Measurements from ENCODE around the gene ITPRIPL1. TPM values are rescaled to one million over a fixed set of nuclear protein-coding genes. Genes with fewer than 3 reads are reported as not detected.

Gene ITPRIPL1
- total and polyA plus RNA-seq, 2 donors from 2014 or later = 0.73 to 1.2 TPM

GRCh38 chr2:96342085-96342484 lies 17.0 kb downstream of the ITPRIPL1 start:
- no peak for DNase-seq
- H3K4me1 ChIP-seq (ENCODE audit: control insufficient read depth in 2 of 3, insufficient read depth in 2 of 3, low read depth in 1 of 3, low read length in 3 of 3) = no peaks in the 10 kb centered on the region
- FAIRE-seq = no peak
- TF ChIP-seq, protein P1, sequence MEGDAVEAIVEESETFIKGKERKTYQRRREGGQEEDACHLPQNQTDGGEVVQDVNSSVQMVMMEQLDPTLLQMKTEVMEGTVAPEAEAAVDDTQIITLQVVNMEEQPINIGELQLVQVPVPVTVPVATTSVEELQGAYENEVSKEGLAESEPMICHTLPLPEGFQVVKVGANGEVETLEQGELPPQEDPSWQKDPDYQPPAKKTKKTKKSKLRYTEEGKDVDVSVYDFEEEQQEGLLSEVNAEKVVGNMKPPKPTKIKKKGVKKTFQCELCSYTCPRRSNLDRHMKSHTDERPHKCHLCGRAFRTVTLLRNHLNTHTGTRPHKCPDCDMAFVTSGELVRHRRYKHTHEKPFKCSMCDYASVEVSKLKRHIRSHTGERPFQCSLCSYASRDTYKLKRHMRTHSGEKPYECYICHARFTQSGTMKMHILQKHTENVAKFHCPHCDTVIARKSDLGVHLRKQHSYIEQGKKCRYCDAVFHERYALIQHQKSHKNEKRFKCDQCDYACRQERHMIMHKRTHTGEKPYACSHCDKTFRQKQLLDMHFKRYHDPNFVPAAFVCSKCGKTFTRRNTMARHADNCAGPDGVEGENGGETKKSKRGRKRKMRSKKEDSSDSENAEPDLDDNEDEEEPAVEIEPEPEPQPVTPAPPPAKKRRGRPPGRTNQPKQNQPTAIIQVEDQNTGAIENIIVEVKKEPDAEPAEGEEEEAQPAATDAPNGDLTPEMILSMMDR (IDR thresholded peaks at IDR 0.05; ENCODE audit: borderline replicate concordance, extremely low read depth, insufficient read depth) = no peak
- H3K4me3 ChIP-seq (ENCODE audit: low read length in 3 of 3) = no peak overlapping the region
- H3K9me3 ChIP-seq (ENCODE audit: control insufficient read depth in 2 of 3, insufficient read depth in 1 of 3, low read length in 3 of 3) = no peaks in the 10 kb centered on the region
- H3K27me3 ChIP-seq (ENCODE audit: control insufficient read depth, insufficient read depth, low read length) = no peaks in the 10 kb centered on the region
- H3K9ac ChIP-seq (ENCODE audit: low read length in 3 of 3) = no peak overlapping the region
- no peak overlapping the region for H3K27ac ChIP-seq (ENCODE audit: low read depth in 2 of 2, low read length in 2 of 2)
- H3K36me3 ChIP-seq (ENCODE audit: control insufficient read depth in 2 of 3, insufficient read depth in 3 of 3, low read length in 3 of 3) = peaks cover 0 to 4% (median 0%) of the 10 kb centered on the region in 3 donors
- intact Hi-C loops (cut with DNase I) = no loop called here

- FAIRE-seq = no peak
Measured at GRCh38 chr2:96344011-96344410, 18.9 kb downstream of the ITPRIPL1 start.

DNA sequence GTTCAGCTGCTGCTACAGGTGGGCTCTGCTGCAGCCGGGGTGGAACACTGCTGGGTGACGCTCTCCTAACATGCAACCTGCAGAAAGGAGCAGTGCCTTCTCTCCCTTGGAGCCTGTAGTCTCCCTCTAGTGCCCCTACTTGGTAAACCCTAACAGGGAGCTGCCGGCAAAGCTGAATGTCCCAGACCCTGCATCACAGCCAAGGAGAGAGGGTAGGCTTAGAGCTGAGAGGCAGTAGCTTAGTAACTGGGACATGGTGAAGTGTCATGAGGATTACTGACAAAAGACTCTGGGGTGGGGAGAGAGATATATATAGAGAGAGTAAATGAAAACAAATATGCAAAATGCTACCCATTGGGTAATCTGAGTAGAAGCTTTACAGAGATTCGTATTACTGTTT lies 20.3 kb downstream of the ITPRIPL1 start:
- no peak for FAIRE-seq
- DNase-seq = no peak
- Histone ChIP-seq H3K4me1 (ENCODE audit: control insufficient read depth in 2 of 3, insufficient read depth in 2 of 3, low read depth in 1 of 3, low read length in 3 of 3) (no peaks in the 10 kb centered on the region), H3K9me3 (ENCODE audit: control insufficient read depth in 2 of 3, insufficient read depth in 1 of 3, low read length in 3 of 3) (no peaks in the 10 kb centered on the region), H3K4me3 (ENCODE audit: low read length in 3 of 3) (no peak overlapping the region), H3K27me3 (ENCODE audit: control insufficient read depth, insufficient read depth, low read length) (no peaks in the 10 kb centered on the region), H3K9ac (ENCODE audit: low read length in 3 of 3) (no peak overlapping the region), H3K27ac (ENCODE audit: low read depth in 2 of 2, low read length in 2 of 2) (no peak overlapping the region), H3K36me3 (ENCODE audit: control insufficient read depth in 2 of 3, insufficient read depth in 3 of 3, low read length in 3 of 3) (peaks cover 0 to 4% (median 0%) of the 10 kb centered on the region in 3 donors)
- TF ChIP-seq, protein P1 (IDR thresholded peaks at IDR 0.05; ENCODE audit: borderline replicate concordance, extremely low read depth, insufficient read depth) = no peak
- intact Hi-C loops (cut with DNase I) = no loop called here

More at GRCh38 chr2:96344011-96344410, 18.9 kb downstream of the ITPRIPL1 start:
- Histone ChIP-seq H3K9me3 (ENCODE audit: control insufficient read depth in 2 of 3, insufficient read depth in 1 of 3, low read length in 3 of 3) (no peaks in the 10 kb centered on the region), H3K36me3 (ENCODE audit: control insufficient read depth in 2 of 3, insufficient read depth in 3 of 3, low read length in 3 of 3) (peaks cover 0 to 4% (median 0%) of the 10 kb centered on the region in 3 donors), H3K4me3 (ENCODE audit: low read length in 3 of 3) (no peak overlapping the region), H3K27me3 (ENCODE audit: control insufficient read depth, insufficient read depth, low read length) (no peaks in the 10 kb centered on the region), H3K4me1 (ENCODE audit: control insufficient read depth in 2 of 3, insufficient read depth in 2 of 3, low read depth in 1 of 3, low read length in 3 of 3) (no peaks in the 10 kb centered on the region), H3K27ac (ENCODE audit: low read depth in 2 of 2, low read length in 2 of 2) (no peak overlapping the region), H3K9ac (ENCODE audit: low read length in 3 of 3) (no peak overlapping the region)
- no peak for DNase-seq
- TF ChIP-seq, protein P1 (IDR thresholded peaks at IDR 0.05; ENCODE audit: borderline replicate concordance, extremely low read depth, insufficient read depth) = no peak
- intact Hi-C loops (cut with DNase I) = no loop called here

GRCh38 chr2:96345868-96346462 lies 20.8 kb downstream of the ITPRIPL1 start:
- Histone ChIP-seq H3K9me3 (ENCODE audit: control insufficient read depth in 2 of 3, insufficient read depth in 1 of 3, low read length in 3 of 3) (no peaks in the 10 kb centered on the region), H3K4me1 (ENCODE audit: control insufficient read depth in 2 of 3, insufficient read depth in 2 of 3, low read depth in 1 of 3, low read length in 3 of 3) (no peaks in the 10 kb centered on the region), H3K36me3 (ENCODE audit: control insufficient read depth in 2 of 3, insufficient read depth in 3 of 3, low read length in 3 of 3) (peaks cover 0 to 4% (median 0%) of the 10 kb centered on the region in 3 donors), H3K27ac (ENCODE audit: low read depth in 2 of 2, low read length in 2 of 2) (no peak overlapping the region), H3K9ac (ENCODE audit: low read length in 3 of 3) (no peak overlapping the region), H3K4me3 (ENCODE audit: low read length in 3 of 3) (no peak overlapping the region), H3K27me3 (ENCODE audit: control insufficient read depth, insufficient read depth, low read length) (no peaks in the 10 kb centered on the region)
- FAIRE-seq = no peak
- no peak for DNase-seq
- TF ChIP-seq, protein P1 (IDR thresholded peaks at IDR 0.05; ENCODE audit: borderline replicate concordance, extremely low read depth, insufficient read depth) = no peak
- intact Hi-C loops (cut with DNase I) = no loop called here
